H1 (cell line): ENCODE data around the gene HSPBAP1.

Source experiments
- CHD2 ChIP-seq: IDR thresholded peaks from 2 replicates; pipeline ENCODE4 v1.6.1; 2012; ENCODE audit warnings: low read length, improper control_type of control experiment
- POLR2AphosphoS5 ChIP-seq: IDR thresholded peaks from 2 replicates; pipeline ENCODE4 v1.6.1; 2011; ENCODE audit warnings: low read depth, low read length
- RAD21 ChIP-seq, 2 experiments: IDR thresholded peaks in 1 of 2; conservative IDR thresholded peaks in 1 of 2; 2 replicates each; pipeline ENCODE4 v1.6.1; 2011; ENCODE audit warnings: low read depth in 2 of 2, low read length in 2 of 2, improper control_type of control experiment in 1 of 2, inconsistent platforms in 1 of 2, mild to moderate bottlenecking in 1 of 2, moderate library complexity in 1 of 2
- RNF2 ChIP-seq: fragments of 200-900, 300-1000 bp; sonication (generic); IDR thresholded peaks from 2 replicates; pipeline ENCODE4 v1.7.1; 2016; ENCODE audit warnings: borderline replicate concordance, low read depth, mild to moderate bottlenecking, antibody characterized with exemption, low read length; ENCODE audit not compliant: poor library complexity, severe bottlenecking; ENCODE audit errors: missing control alignments
- SIN3A ChIP-seq, 2 experiments: IDR thresholded peaks in 1 of 2; conservative IDR thresholded peaks in 1 of 2; 2 replicates each; pipeline ENCODE4 v1.6.1; 2011 to 2012; ENCODE audit warnings: low read length in 2 of 2, improper control_type of control experiment in 1 of 2, low read depth in 1 of 2, mild to moderate bottlenecking in 1 of 2
- SP2 ChIP-seq: IDR thresholded peaks from 2 replicates; pipeline ENCODE4 v1.6.1; 2012; ENCODE audit warnings: mild to moderate bottlenecking, low read length, inconsistent platforms
- SRF ChIP-seq: IDR thresholded peaks from 2 replicates; pipeline ENCODE4 v1.6.1; 2011; ENCODE audit warnings: mild to moderate bottlenecking, low read depth, low read length, moderate library complexity
- ZNF274 ChIP-seq: IDR thresholded peaks from 2 replicates; pipeline ENCODE4 v1.7.0; 2012; ENCODE audit warnings: low read length, borderline replicate concordance; ENCODE audit errors: extremely low read depth
- TF ChIP-seq, protein P1 (sequence below), 3 experiments: IDR thresholded peaks; 1 replicate in 2 of 3; 2 replicates in 1 of 3; pipeline versions ENCODE4 v1.5.1 to v1.6.1; 2011; ENCODE audit warnings: low read length in 3 of 3, mild to moderate bottlenecking in 3 of 3, inconsistent platforms in 2 of 3, low read depth in 1 of 3, moderate library complexity in 1 of 3; ENCODE audit not compliant: insufficient read depth in 1 of 3; ENCODE audit errors: control extremely low read depth in 1 of 3

DNA sequence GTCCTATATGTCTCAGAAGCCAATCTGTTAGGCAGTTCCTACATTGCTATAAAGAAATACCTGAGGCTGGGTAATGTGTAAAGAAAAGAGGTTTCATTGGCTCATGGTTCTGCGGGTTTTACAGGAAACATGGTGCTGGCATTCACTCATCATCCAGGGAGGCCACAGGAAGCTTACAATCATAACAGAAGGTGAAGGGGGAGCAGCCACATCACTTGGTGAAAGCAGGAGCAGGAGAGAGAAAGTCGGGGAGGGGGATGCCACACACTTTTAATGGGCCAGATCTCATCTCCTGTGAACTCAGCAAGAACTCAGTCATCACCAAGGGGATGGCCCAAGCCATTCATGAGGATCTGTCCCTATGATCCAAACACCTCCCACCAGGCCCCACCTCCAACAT, 10.3 kb upstream of the HSPBAP1 start:
- TF ChIP-seq ZNF274 (no peak), SIN3A (conservative IDR thresholded peaks at IDR 0.05 in 1 of 2, IDR thresholded peaks at IDR 0.05 in 1 of 2; ENCODE audit: low read depth in 1 of 2, low read length in 2 of 2) (no peak), POLR2AphosphoS5 (no peak), SP2 (no peak), RAD21 (IDR thresholded peaks at IDR 0.05 in 1 of 2, conservative IDR thresholded peaks at IDR 0.05 in 1 of 2; ENCODE audit: low read depth in 2 of 2, low read length in 2 of 2) (no peak), SRF (no peak), CHD2 (no peak), RNF2 (no peak)
- TF ChIP-seq, protein P1, sequence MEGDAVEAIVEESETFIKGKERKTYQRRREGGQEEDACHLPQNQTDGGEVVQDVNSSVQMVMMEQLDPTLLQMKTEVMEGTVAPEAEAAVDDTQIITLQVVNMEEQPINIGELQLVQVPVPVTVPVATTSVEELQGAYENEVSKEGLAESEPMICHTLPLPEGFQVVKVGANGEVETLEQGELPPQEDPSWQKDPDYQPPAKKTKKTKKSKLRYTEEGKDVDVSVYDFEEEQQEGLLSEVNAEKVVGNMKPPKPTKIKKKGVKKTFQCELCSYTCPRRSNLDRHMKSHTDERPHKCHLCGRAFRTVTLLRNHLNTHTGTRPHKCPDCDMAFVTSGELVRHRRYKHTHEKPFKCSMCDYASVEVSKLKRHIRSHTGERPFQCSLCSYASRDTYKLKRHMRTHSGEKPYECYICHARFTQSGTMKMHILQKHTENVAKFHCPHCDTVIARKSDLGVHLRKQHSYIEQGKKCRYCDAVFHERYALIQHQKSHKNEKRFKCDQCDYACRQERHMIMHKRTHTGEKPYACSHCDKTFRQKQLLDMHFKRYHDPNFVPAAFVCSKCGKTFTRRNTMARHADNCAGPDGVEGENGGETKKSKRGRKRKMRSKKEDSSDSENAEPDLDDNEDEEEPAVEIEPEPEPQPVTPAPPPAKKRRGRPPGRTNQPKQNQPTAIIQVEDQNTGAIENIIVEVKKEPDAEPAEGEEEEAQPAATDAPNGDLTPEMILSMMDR (IDR thresholded peaks at IDR 0.05; ENCODE audit: control extremely low read depth in 1 of 3, insufficient read depth in 1 of 3, low read depth in 1 of 3, low read length in 3 of 3), result no peak
